CD4-positive, alpha-beta T cell treated with Interleukin-21 for 1 hour (primary cell): ENCODE results near the gene FAF2.
"Not testable (repeated sequence)": the region's sequence is repeated elsewhere in the genome, so short reads cannot be mapped to it uniquely, and the experiment has no call there.

Source experiments
- DNase-seq: peaks from one replicate; pipeline ENCODE4 v3.0.0-alpha.2; 2020

Gene FAF2, protein sequence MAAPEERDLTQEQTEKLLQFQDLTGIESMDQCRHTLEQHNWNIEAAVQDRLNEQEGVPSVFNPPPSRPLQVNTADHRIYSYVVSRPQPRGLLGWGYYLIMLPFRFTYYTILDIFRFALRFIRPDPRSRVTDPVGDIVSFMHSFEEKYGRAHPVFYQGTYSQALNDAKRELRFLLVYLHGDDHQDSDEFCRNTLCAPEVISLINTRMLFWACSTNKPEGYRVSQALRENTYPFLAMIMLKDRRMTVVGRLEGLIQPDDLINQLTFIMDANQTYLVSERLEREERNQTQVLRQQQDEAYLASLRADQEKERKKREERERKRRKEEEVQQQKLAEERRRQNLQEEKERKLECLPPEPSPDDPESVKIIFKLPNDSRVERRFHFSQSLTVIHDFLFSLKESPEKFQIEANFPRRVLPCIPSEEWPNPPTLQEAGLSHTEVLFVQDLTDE

GRCh38 chr5:176447978-176448608, at the start of gene FAF2:
Gene FAF2 (plus strand): TSS chr5:176448385. CDS start chr5:176448408, 23 bp downstream.
- DNase-seq: peak; percentile 99

- DNase-seq: no peak
Measured at GRCh38 chr5:176400382-176401156, 47.6 kb upstream of the FAF2 start.

GRCh38 chr5:176401281-176402205, 46.6 kb upstream of the FAF2 start:
- DNase-seq: no peak

GRCh38 chr5:176405656-176406435, 42.3 kb upstream of the FAF2 start:
- DNase-seq: no peak

DNA sequence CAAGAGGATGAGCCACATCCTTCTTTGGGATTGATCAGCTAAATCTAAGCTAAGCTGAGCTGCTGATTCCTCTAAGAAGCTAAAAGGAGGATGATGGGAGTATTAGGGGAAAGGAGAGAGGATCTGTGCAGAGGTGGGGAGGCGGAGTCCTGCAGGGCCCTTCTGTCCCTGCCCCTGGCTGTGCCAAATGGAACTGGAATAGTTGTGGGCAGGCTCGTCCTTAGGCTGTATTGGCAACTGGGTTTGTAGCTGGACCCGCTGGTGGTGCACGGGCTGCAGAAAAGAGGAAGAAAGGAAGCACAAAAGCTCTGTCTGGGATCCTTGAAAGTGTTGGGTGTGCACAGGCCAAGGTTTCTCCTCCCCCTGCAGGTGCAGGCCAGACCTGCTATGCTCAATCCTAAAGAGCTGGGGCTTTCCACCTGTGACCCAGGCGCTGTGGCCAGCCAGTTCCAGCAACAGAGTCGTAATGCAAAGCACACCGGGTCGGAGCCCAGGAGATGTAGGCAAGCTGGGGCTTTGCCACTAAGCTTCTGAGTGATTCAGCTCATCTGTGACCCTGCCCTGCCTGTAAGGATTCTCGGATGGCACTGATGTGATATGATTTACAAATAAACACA, 41.6 kb upstream of the FAF2 start:
- no peak for DNase-seq

GRCh38 chr5:176407456-176408251, 40.5 kb upstream of the FAF2 start:
- no peak for DNase-seq

DNA sequence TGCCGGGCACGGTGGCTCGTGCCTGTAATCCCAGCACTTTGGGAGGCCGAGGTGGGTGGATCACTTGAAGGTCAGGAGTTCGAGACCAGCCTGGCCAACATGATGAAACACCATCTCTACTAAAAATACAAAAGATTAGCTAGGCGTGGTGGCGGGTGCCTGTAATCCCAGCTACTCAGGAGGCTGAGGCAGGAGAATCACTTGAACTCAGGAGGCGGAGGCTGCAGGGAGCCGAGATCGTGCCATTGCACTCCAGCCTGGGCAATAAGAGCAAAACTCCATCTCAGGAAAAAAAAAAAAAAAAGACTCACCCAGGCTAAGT, 40.0 kb upstream of the FAF2 start:
- not testable (repeated sequence) for DNase-seq

DNA sequence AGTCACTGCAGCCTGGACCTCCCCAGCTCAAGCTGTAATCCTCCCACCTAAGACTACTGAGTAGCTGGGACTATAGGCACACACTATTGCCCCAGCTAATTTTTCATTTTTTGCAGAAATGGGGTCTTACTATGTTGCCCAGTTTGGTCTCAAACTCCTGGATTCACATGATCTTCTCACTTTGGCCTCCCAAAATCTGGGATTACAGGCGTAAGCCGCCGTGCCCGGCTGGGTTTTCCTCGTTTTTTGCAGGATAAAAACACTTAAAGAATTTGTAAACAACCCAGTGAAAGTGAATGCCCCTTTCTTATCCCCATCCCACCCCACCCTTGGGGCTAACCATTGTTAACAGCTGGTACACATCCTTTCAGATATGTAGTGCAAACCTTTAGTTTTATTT, 39.6 kb upstream of the FAF2 start:
- no peak for DNase-seq

DNA sequence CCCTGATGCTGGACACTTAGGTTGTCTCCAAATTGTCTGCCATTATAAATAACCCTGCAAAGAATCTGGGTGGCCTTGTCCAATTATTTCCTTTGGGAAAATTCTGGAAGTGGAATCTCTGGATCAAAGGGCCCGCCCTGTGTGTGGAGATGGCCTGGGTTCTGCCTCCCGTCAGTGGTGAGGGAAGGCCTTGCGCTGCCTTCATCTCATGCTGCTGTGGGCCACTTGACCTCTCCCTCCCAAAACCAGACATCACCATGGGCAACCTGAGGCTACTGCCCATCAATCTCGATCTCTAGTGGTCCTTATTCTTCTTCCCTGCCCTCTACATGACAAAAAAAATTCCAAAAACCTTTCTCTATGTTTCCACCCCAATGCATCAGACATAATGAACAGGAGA, 38.4 kb upstream of the FAF2 start:
- no peak for DNase-seq

- DNase-seq: no peak
Measured at GRCh38 chr5:176410486-176411180, 37.6 kb upstream of the FAF2 start.

GRCh38 chr5:176412517-176413254, 35.5 kb upstream of the FAF2 start:
- DNase-seq: no peak

GRCh38 chr5:176413255-176413565, 35.0 kb upstream of the FAF2 start:
- DNase-seq: no peak

DNA sequence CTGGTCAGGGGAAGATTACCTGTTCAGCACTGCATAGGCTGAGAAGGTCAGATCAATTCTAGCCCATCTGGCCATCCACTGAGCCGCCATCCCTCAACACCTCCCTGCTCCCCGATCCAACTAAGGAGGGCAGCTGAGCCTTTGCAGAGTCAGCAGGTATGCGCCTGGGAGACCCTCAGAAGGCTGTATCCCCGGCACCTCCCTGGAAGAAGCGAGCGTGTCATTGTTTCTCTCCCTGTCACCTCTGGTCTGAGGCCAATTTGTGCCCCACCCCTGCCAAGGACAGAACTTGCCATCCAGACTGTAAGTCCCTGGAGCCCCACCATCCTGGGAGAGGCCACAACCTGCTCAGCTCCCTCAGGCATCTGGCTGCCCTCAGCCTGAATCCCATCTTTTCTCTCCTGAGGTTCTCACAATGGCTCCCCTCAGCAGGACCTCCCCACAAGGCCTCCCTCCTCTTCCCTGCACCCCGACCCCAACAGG, 34.4 kb upstream of the FAF2 start:
- DNase-seq: no peak

- no peak for DNase-seq
Measured at GRCh38 chr5:176414704-176415103, 33.5 kb upstream of the FAF2 start.

DNA sequence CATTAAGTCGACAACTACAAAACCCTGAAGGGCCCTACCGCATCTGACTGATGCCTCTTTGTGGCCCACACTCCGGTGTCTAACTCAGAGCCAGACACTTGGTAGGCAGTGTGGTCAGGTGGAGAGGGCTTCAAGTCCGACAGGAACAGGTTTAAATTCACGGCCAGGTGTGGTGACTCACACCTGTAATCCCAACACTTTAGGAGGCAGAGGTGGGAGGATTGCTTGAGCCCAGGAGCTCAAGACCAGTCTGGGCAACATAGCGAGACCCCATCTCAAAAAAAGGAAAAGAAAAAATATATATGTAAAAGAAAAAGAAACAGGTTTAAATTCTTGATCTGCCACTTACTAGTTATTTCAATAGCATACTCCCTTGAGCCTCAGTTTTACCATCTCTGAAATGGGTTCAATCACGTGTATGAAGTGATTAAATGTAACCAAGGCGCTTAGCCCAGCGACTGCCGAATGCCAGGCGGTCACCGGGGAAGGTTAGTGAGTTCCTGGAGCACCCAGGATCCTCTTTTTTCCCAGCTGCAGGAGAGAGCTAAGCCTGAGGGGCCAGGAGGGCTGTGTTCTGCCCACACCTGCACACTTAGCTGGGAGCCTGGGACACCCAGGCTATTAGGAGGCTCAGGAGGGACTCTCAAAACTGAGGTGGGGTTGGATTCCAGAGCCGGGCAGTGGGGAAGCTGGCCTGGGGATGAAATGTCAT, 32.8 kb upstream of the FAF2 start:
- peak; percentile 16 for DNase-seq

- DNase-seq: peak; percentile 93
Measured at GRCh38 chr5:176415952-176416924, 31.9 kb upstream of the FAF2 start, which contains the start of gene CLTB. Gene CLTB (minus strand): TSS chr5:176416539. CDS start chr5:176416363, 176 bp downstream.

- no peak for DNase-seq
Measured at GRCh38 chr5:176416965-176417364, 31.2 kb upstream of the FAF2 start.
